ENCODE measurements around the gene P4HA2. TPM values are rescaled to one million over a fixed set of nuclear protein-coding genes. Genes with fewer than 3 reads are reported as not detected.

Gene P4HA2
- total and polyA plus RNA-seq, 2 of the 13 experiments (the other 11 are each of a cell fraction or from before 2014, with no cell fraction given), result 37.7 to 126 TPM

GRCh38 chr5:132226516-132227234 is 978 bp downstream of the P4HA2 start:
- Histone ChIP-seq H3K4me1 (ENCODE audit: insufficient read depth, low read length) (peaks cover 44% of the 10 kb centered on the region), H4K20me1 (ENCODE audit: insufficient read depth, low read length) (no peaks in the 10 kb centered on the region), H3K27me3 (ENCODE audit: control insufficient read depth in 1 of 2, insufficient read depth in 2 of 2, low read length in 2 of 2) (peaks cover 0 to 6% of the 10 kb centered on the region in 2 experiments; a peak in 1 of 5 replicates), H3K79me2 (ENCODE audit: insufficient read depth, low read length) (peaks cover 24% of the 10 kb centered on the region), H3K9me3 (ENCODE audit: low read length) (no peaks in the 10 kb centered on the region), H3K4me2 (ENCODE audit: low read depth, low read length) (peak overlapping the region; percentile 95), H3K36me3 (replicated peaks in 1 of 2; ENCODE audit: control insufficient read depth in 1 of 2, insufficient read depth in 2 of 2, low read length in 2 of 2) (no peaks in the 10 kb centered on the region), H2AFZ (ENCODE audit: low read length) (no peak overlapping the region), H3K27ac (ENCODE audit: extremely low read length, insufficient read depth, low read length) (peak overlapping the region; percentile 67), H3K9ac (ENCODE audit: insufficient read depth, low read depth, low read length) (peak overlapping the region; percentile 84), H3K4me3 (replicated peaks in 1 of 3; ENCODE audit: insufficient read depth in 1 of 3, low read depth in 2 of 3, low read length in 3 of 3) (peak overlapping the region; percentile 81 to 88 (median 82))
- BruUV-seq (replicated peaks), result TSS peak; percentile 61
- ATAC-seq, result peak; percentile 18
- intact Hi-C loops (cut with micrococcal nuclease; ENCODE audit: unreplicated experiment), result no loop called here
- CTCF ChIA-PET (ENCODE audit: low intra/inter-chr PET ratio, low total read pairs), result no interaction called here
- POLR2A ChIA-PET, result interaction anchor here (1.2 to 2.2 kb wide), 4 partner anchors 12 to 143 kb away, joined by 3 to 21 read pairs (median 6); partner anchors contain the start of genes SLC22A4 and SLC22A5
- FAIRE-seq, result no peak
- WGBS (ENCODE audit: low lambda C conversion rate), result 56% methylated on average over 18 of the region's 23 CpGs
- in situ Hi-C loops (cut with HindIII; ENCODE audit: extremely low pct_ligation_motif_present, low pct_unique_long_range_greater_than_20kb), result no loop called here
- DNase-seq (ENCODE audit: low spot score), result no peak
- TF ChIP-seq ZNF296 (CRISPR knock-in tag; conservative IDR thresholded peaks at IDR 0.05) (0 out of 2 replicates have a peak, but pooled peaks have one; percentile 57), TFDP2 (CRISPR knock-in tag; IDR thresholded peaks at IDR 0.05) (no peak), ATAD3A (CRISPR knock-in tag; IDR thresholded peaks at IDR 0.05) (no peak), POGK (CRISPR knock-in tag; conservative IDR thresholded peaks at IDR 0.05) (no peak), ZNF136 (CRISPR knock-in tag; IDR thresholded peaks at IDR 0.05; ENCODE audit: low read depth) (0 out of 2 replicates have a peak, but pooled peaks have one; percentile 6), ZNF460 (CRISPR knock-in tag; IDR thresholded peaks at IDR 0.05; ENCODE audit: borderline replicate concordance) (no peak), ZNF30 (CRISPR knock-in tag; IDR thresholded peaks at IDR 0.05) (no peak), SP4 (CRISPR knock-in tag; IDR thresholded peaks at IDR 0.05) (no peak), ZNF414 (CRISPR knock-in tag; IDR thresholded peaks at IDR 0.05) (0 out of 2 replicates have a peak, but pooled peaks have one; percentile 43), KDM2A (CRISPR knock-in tag; IDR thresholded peaks at IDR 0.05; ENCODE audit: borderline replicate concordance, low read depth) (peak; percentile 6; the same call in 1 of the 2 replicates), ZNF33A (CRISPR knock-in tag; IDR thresholded peaks at IDR 0.05; ENCODE audit: borderline replicate concordance) (no peak), ARID2 (CRISPR knock-in tag; IDR thresholded peaks at IDR 0.05; ENCODE audit: borderline replicate concordance) (no peak)
- TF ChIP-seq, protein P1, sequence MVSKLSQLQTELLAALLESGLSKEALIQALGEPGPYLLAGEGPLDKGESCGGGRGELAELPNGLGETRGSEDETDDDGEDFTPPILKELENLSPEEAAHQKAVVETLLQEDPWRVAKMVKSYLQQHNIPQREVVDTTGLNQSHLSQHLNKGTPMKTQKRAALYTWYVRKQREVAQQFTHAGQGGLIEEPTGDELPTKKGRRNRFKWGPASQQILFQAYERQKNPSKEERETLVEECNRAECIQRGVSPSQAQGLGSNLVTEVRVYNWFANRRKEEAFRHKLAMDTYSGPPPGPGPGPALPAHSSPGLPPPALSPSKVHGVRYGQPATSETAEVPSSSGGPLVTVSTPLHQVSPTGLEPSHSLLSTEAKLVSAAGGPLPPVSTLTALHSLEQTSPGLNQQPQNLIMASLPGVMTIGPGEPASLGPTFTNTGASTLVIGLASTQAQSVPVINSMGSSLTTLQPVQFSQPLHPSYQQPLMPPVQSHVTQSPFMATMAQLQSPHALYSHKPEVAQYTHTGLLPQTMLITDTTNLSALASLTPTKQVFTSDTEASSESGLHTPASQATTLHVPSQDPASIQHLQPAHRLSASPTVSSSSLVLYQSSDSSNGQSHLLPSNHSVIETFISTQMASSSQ (IDR thresholded peaks at IDR 0.05; ENCODE audit: low read depth), result no peak
- TF ChIP-seq, protein P1 (CRISPR knock-in tag; IDR thresholded peaks at IDR 0.05; ENCODE audit: borderline replicate concordance), result no peak
